Sigmoid colon (tissue), 4 donors: ENCODE data around the gene KAZN.

Source experiments
- CTCF ChIP-seq, 4 experiments: fragments of 450-650 bp in 3 of 4; fragments of 200-600 bp in 1 of 4; IDR thresholded peaks; one replicate each; pipeline ENCODE4 v1.5.1; 2016 to 2019; ENCODE audit warnings: antibody characterized with exemption in 4 of 4, mild to moderate bottlenecking in 3 of 4, moderate library complexity in 2 of 4
- POLR2AphosphoS5 ChIP-seq, 4 donors: sonication (generic); formaldehyde crosslinking; IDR thresholded peaks; one replicate each; pipeline ENCODE4 v1.6.1; 2017; ENCODE audit warnings: antibody characterized with exemption in 4 of 4

- TF ChIP-seq CTCF (IDR thresholded peaks at IDR 0.05), result no peak
- TF ChIP-seq POLR2AphosphoS5 (IDR thresholded peaks at IDR 0.05), result no peak
These were observed 206.1 kb downstream of the KAZN start for GRCh38 chr1:14804626-14805025.
